Measurements from ENCODE around the gene POC1B.

Gene POC1B

GRCh38 chr12:89494411-89495231 is 31.2 kb downstream of the POC1B start:
- peak; percentile 12 for DNase-seq

GRCh38 chr12:89493670-89494302 is 32.1 kb downstream of the POC1B start:
- no peak for DNase-seq

- DNase-seq = no peak
These were observed 33.0 kb downstream of the POC1B start for GRCh38 chr12:89492883-89493282.

- no peak for DNase-seq
These were observed 34.9 kb downstream of the POC1B start for GRCh38 chr12:89490922-89491321.

- DNase-seq = no peak
These were observed 39.6 kb downstream of the POC1B start for GRCh38 chr12:89486264-89486663.

GRCh38 chr12:89484470-89484869 is 41.4 kb downstream of the POC1B start:
- DNase-seq = no peak

- no peak for DNase-seq
These were observed 44.5 kb downstream of the POC1B start for GRCh38 chr12:89481213-89481914.

- DNase-seq = no peak
These were observed 45.9 kb downstream of the POC1B start for GRCh38 chr12:89479982-89480381.

- DNase-seq = no peak
These were observed 48.1 kb downstream of the POC1B start for GRCh38 chr12:89477633-89478279.

GRCh38 chr12:89476904-89477595 is 48.8 kb downstream of the POC1B start:
- no peak for DNase-seq

- no peak for DNase-seq
These were observed 49.6 kb downstream of the POC1B start for GRCh38 chr12:89476232-89476631.

GRCh38 chr12:89475203-89475990 is 50.5 kb downstream of the POC1B start:
- DNase-seq = no peak

- DNase-seq = no peak
These were observed 51.2 kb downstream of the POC1B start for GRCh38 chr12:89474615-89475014.

- DNase-seq = peak; percentile 83
These were observed 53.3 kb downstream of the POC1B start for GRCh38 chr12:89472508-89472907.

GRCh38 chr12:89470741-89471509 is 54.9 kb downstream of the POC1B start:
- DNase-seq = peak; percentile 45

GRCh38 chr12:89469361-89469760 is 56.5 kb downstream of the POC1B start:
- no peak for DNase-seq

GRCh38 chr12:89468648-89469326 is 57.1 kb downstream of the POC1B start:
- DNase-seq = no peak

- no peak for DNase-seq
These were observed 57.8 kb downstream of the POC1B start for GRCh38 chr12:89468017-89468416.

GRCh38 chr12:89464974-89465592 is 60.8 kb downstream of the POC1B start:
- peak; percentile 49 for DNase-seq

All from fibroblast of skin of scalp (primary cell).